NB4 (cell line): ENCODE results near the gene DIO1.

Source experiments
- DNase-seq: peaks from one replicate; pipeline ENCODE4 v3.0.0; 2010; ENCODE audit warnings: low read depth
- H3K4me3 ChIP-seq: one replicate; pipeline ENCODE4 v1.5.1; 2011; ENCODE audit warnings: mild to moderate bottlenecking, low read depth, low read length, moderate library complexity
- CTCF ChIP-seq: IDR thresholded peaks from one replicate; pipeline ENCODE4 v1.5.1; 2012; ENCODE audit warnings: low read depth, low read length
- MAX ChIP-seq: IDR thresholded peaks from 2 replicates; pipeline ENCODE4 v1.6.1; 2011; ENCODE audit warnings: low read depth, low read length
- MYC ChIP-seq: IDR thresholded peaks from 2 replicates; pipeline ENCODE4 v1.6.1; 2011; ENCODE audit warnings: low read depth, low read length
- POLR2A ChIP-seq: IDR thresholded peaks from 2 replicates; pipeline ENCODE4 v1.6.1; 2011; ENCODE audit warnings: mild to moderate bottlenecking; ENCODE audit not compliant: insufficient read length; ENCODE audit errors: extremely low read depth

Gene DIO1

GRCh38 chr1:53930932-53931331 is 36.9 kb downstream of the DIO1 start:
- DNase-seq: no peak

GRCh38 chr1:53931523-53931922 is 37.5 kb downstream of the DIO1 start:
- no peak for DNase-seq
- TF ChIP-seq CTCF: no peak
- no peak for TF ChIP-seq MYC
- TF ChIP-seq MAX: no peak
- TF ChIP-seq POLR2A: no peak
- no peak overlapping the region for H3K4me3 ChIP-seq

More at GRCh38 chr1:53930932-53931331, 36.9 kb downstream of the DIO1 start:
- no peak overlapping the region for H3K4me3 ChIP-seq
- no peak for TF ChIP-seq CTCF
- no peak for TF ChIP-seq MAX
- no peak for TF ChIP-seq MYC
- TF ChIP-seq POLR2A: no peak

GRCh38 chr1:53934170-53934765 is 40.3 kb downstream of the DIO1 start:
- no peak for DNase-seq

GRCh38 chr1:53936430-53936829 is 42.4 kb downstream of the DIO1 start:
- no peak overlapping the region for H3K4me3 ChIP-seq
- no peak for DNase-seq
- TF ChIP-seq POLR2A (no peak), MYC (no peak), CTCF (no peak), MAX (no peak)

More at GRCh38 chr1:53934170-53934765, 40.3 kb downstream of the DIO1 start:
- TF ChIP-seq MYC (no peak), CTCF (no peak), MAX (no peak), POLR2A (no peak)
- H3K4me3 ChIP-seq: no peak overlapping the region

- no peak overlapping the region for H3K4me3 ChIP-seq
- no peak for TF ChIP-seq MYC
- no peak for TF ChIP-seq POLR2A
- TF ChIP-seq MAX: no peak
- TF ChIP-seq CTCF: no peak
- DNase-seq: no peak
Observed at GRCh38 chr1:53938136-53938830, 44.3 kb downstream of the DIO1 start.
